Mesendoderm (in vitro differentiated cells): Measurements from ENCODE around the gene ARL15.

Experiments used
- DNase-seq: peaks from one replicate; pipeline ENCODE4 v3.0.0; 2013
- H2AK5ac ChIP-seq: 2 replicates; pipeline ENCODE4 v1.6.1; 2013; ENCODE audit warnings: low read length, inconsistent platforms
- H2BK120ac ChIP-seq: 2 replicates; pipeline ENCODE4 v1.6.1; 2013; ENCODE audit warnings: low read depth, mild to moderate bottlenecking, low read length, moderate library complexity, mixed read lengths
- H2BK15ac ChIP-seq: replicated peaks from 2 replicates; pipeline ENCODE4 v1.6.1; 2013; ENCODE audit warnings: low read depth, mild to moderate bottlenecking, moderate library complexity
- H2BK5ac ChIP-seq: 2 replicates; pipeline ENCODE4 v1.6.1; 2013; ENCODE audit warnings: low read length, inconsistent platforms
- H3K18ac ChIP-seq: 2 replicates; pipeline ENCODE4 v1.6.1; 2013; ENCODE audit warnings: mild to moderate bottlenecking, low read length, mixed read lengths
- H3K23ac ChIP-seq: one replicate; pipeline ENCODE4 v1.6.1; 2013; ENCODE audit warnings: low read length
- H3K27ac ChIP-seq: 2 replicates; pipeline ENCODE4 v1.5.1; 2013; ENCODE audit warnings: low read depth, mild to moderate bottlenecking, inconsistent platforms, low read length, moderate library complexity
- H3K27me3 ChIP-seq: 2 replicates; pipeline ENCODE4 v1.6.1; 2013; ENCODE audit warnings: low read length, control low read depth, mild to moderate bottlenecking, inconsistent platforms; ENCODE audit not compliant: insufficient read depth, poor library complexity
- H3K36me3 ChIP-seq: 2 replicates; pipeline ENCODE4 v1.6.1; 2013; ENCODE audit warnings: low read length, inconsistent platforms; ENCODE audit not compliant: control insufficient read depth, insufficient read depth
- H3K4ac ChIP-seq: one replicate; pipeline ENCODE4 v1.6.1; 2013; ENCODE audit warnings: low read depth, mild to moderate bottlenecking, low read length, moderate library complexity
- H3K4me1 ChIP-seq: 2 replicates; pipeline ENCODE4 v1.6.1; 2013; ENCODE audit warnings: low read depth, low read length, inconsistent platforms; ENCODE audit not compliant: control insufficient read depth
- H3K4me2 ChIP-seq: 2 replicates; pipeline ENCODE4 v1.6.1; 2013; ENCODE audit warnings: low read length
- H3K4me3 ChIP-seq: 2 replicates; pipeline ENCODE4 v1.5.1; 2013; ENCODE audit warnings: mild to moderate bottlenecking, low read length
- H3K56ac ChIP-seq: one replicate; pipeline ENCODE4 v1.6.1; 2013; ENCODE audit warnings: low read length
- H3K79me1 ChIP-seq: 2 replicates; pipeline ENCODE4 v1.6.1; 2013; ENCODE audit warnings: low read length, inconsistent platforms
- H3K79me2 ChIP-seq: 2 replicates; pipeline ENCODE4 v1.6.1; 2013; ENCODE audit warnings: mild to moderate bottlenecking, low read length; ENCODE audit not compliant: control insufficient read depth, insufficient read depth
- H3K9ac ChIP-seq: 2 replicates; pipeline ENCODE4 v1.6.1; 2013; ENCODE audit warnings: low read length, inconsistent platforms
- H4K5ac ChIP-seq: one replicate; pipeline ENCODE4 v1.6.1; 2013; ENCODE audit warnings: low read length
- H4K8ac ChIP-seq: one replicate; pipeline ENCODE4 v1.6.1; 2013; ENCODE audit warnings: low read depth, mild to moderate bottlenecking, control low read depth, low read length, moderate library complexity
- WGBS: extraction: QIAGEN DNeasy Blood & Tissue Kit; methylation state at CpG from one replicate; pipeline ENCODE4 v1.1.7; 2013; ENCODE audit warnings: low lambda C conversion rate, missing lambda C conversion rate; ENCODE audit not compliant: insufficient coverage; ENCODE audit errors: extremely low coverage; 5-methylcytosine and 5-hydroxymethylcytosine counted together

Gene ARL15

GRCh38 chr5:54323495-54323894, 13.1 kb upstream of the ARL15 start:
- no peak overlapping the region for H2BK15ac ChIP-seq
- no peak overlapping the region for H4K8ac ChIP-seq
- H3K9ac ChIP-seq, result no peak overlapping the region
- no peak overlapping the region for H4K5ac ChIP-seq
- no peak overlapping the region for H3K56ac ChIP-seq
- no peaks in the 10 kb centered on the region for H3K79me2 ChIP-seq
- no peaks in the 10 kb centered on the region for H3K4me1 ChIP-seq
- no peak overlapping the region for H3K23ac ChIP-seq
- H3K27ac ChIP-seq, result no peak overlapping the region
- no peak overlapping the region for H3K18ac ChIP-seq
- no peak overlapping the region for H2BK120ac ChIP-seq
- H2BK5ac ChIP-seq, result no peak overlapping the region
- no peak overlapping the region for H2AK5ac ChIP-seq
- no peaks in the 10 kb centered on the region for H3K27me3 ChIP-seq
- no peak overlapping the region for H3K4me3 ChIP-seq
- H3K79me1 ChIP-seq, result no peaks in the 10 kb centered on the region
- H3K4me2 ChIP-seq, result no peak overlapping the region
- H3K4ac ChIP-seq, result no peak overlapping the region
- DNase-seq, result no peak
- no peaks in the 10 kb centered on the region for H3K36me3 ChIP-seq
- WGBS, result no CpG with 5 or more reads among the region's 2 CpGs

- Histone ChIP-seq H3K56ac (no peak overlapping the region), H3K4me1 (no peaks in the 10 kb centered on the region), H4K5ac (no peak overlapping the region), H2AK5ac (no peak overlapping the region), H3K9ac (no peak overlapping the region), H4K8ac (no peak overlapping the region), H3K27ac (no peak overlapping the region), H2BK120ac (no peak overlapping the region), H3K4me2 (no peak overlapping the region), H3K79me1 (no peaks in the 10 kb centered on the region), H2BK15ac (no peak overlapping the region), H3K18ac (no peak overlapping the region), H3K4me3 (no peak overlapping the region), H3K79me2 (no peaks in the 10 kb centered on the region), H3K27me3 (no peaks in the 10 kb centered on the region), H3K4ac (no peak overlapping the region), H2BK5ac (no peak overlapping the region), H3K23ac (no peak overlapping the region), H3K36me3 (no peaks in the 10 kb centered on the region)
- no CpG with 5 or more reads among the region's 1 CpG for WGBS
- no peak for DNase-seq
Observed at GRCh38 chr5:54320256-54320655, 9.9 kb upstream of the ARL15 start.

- Histone ChIP-seq H3K27me3 (no peaks in the 10 kb centered on the region), H3K27ac (no peak overlapping the region), H2AK5ac (no peak overlapping the region), H2BK5ac (no peak overlapping the region), H3K18ac (no peak overlapping the region), H2BK120ac (no peak overlapping the region), H3K36me3 (no peaks in the 10 kb centered on the region), H4K8ac (no peak overlapping the region), H3K56ac (no peak overlapping the region), H4K5ac (no peak overlapping the region), H3K23ac (no peak overlapping the region), H2BK15ac (no peak overlapping the region), H3K4me2 (no peak overlapping the region), H3K4ac (no peak overlapping the region), H3K4me3 (no peak overlapping the region), H3K79me2 (no peaks in the 10 kb centered on the region), H3K9ac (no peak overlapping the region), H3K4me1 (no peaks in the 10 kb centered on the region), H3K79me1 (no peaks in the 10 kb centered on the region)
- DNase-seq, result no peak
- WGBS, result no CpG with 5 or more reads among the region's 5 CpGs
Observed at GRCh38 chr5:54317511-54318260, 7.3 kb upstream of the ARL15 start.

DNA sequence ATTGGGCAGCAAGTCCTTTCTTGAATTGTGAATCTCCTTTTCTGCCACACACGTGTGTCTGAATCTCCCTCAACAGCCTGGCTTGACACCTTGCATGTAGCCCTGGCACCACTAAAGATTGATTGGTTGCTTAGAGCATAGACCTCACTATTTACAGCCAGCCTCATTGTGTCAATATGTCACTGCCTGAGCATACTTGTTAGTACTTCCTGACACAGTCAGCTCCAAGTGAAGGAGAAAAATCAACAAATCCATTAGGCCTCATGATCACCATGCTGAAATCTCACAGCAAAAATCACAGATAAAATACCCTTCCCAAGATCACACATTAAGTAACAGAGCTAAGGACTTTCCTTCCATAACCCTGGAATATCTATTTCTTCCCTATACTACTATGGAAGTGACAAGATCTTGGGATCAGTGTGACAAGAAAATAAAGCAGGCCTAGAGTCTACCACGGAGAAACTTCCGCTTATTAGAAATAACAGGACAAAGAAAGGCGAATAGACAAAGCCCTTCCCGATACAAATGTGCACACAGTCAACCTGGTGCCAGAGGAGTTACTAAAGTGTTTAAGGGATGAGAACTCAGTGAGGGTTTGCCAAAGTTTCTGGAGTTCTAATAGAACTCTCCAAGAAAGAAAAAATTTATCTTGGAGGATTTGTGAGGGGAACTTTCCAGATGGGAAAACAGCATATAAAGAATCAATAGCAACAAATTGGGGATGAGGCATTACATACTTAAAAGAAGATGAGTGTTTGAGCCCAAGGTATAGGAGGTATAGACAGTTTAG, 5.6 kb upstream of the ARL15 start:
- H2BK5ac ChIP-seq, result no peak overlapping the region
- DNase-seq, result no peak
- no peaks in the 10 kb centered on the region for H3K27me3 ChIP-seq
- no peak overlapping the region for H4K5ac ChIP-seq
- H3K4me1 ChIP-seq, result no peaks in the 10 kb centered on the region
- H3K79me1 ChIP-seq, result no peaks in the 10 kb centered on the region
- H3K79me2 ChIP-seq, result no peaks in the 10 kb centered on the region
- H3K27ac ChIP-seq, result no peak overlapping the region
- H3K18ac ChIP-seq, result no peak overlapping the region
- no peak overlapping the region for H2BK15ac ChIP-seq
- H4K8ac ChIP-seq, result no peak overlapping the region
- H3K36me3 ChIP-seq, result no peaks in the 10 kb centered on the region
- H3K4me3 ChIP-seq, result no peak overlapping the region
- no CpG with 5 or more reads among the region's 5 CpGs for WGBS
- no peak overlapping the region for H3K23ac ChIP-seq
- H3K9ac ChIP-seq, result no peak overlapping the region
- H3K56ac ChIP-seq, result no peak overlapping the region
- no peak overlapping the region for H2BK120ac ChIP-seq
- no peak overlapping the region for H3K4me2 ChIP-seq
- H2AK5ac ChIP-seq, result no peak overlapping the region
- no peak overlapping the region for H3K4ac ChIP-seq

DNA sequence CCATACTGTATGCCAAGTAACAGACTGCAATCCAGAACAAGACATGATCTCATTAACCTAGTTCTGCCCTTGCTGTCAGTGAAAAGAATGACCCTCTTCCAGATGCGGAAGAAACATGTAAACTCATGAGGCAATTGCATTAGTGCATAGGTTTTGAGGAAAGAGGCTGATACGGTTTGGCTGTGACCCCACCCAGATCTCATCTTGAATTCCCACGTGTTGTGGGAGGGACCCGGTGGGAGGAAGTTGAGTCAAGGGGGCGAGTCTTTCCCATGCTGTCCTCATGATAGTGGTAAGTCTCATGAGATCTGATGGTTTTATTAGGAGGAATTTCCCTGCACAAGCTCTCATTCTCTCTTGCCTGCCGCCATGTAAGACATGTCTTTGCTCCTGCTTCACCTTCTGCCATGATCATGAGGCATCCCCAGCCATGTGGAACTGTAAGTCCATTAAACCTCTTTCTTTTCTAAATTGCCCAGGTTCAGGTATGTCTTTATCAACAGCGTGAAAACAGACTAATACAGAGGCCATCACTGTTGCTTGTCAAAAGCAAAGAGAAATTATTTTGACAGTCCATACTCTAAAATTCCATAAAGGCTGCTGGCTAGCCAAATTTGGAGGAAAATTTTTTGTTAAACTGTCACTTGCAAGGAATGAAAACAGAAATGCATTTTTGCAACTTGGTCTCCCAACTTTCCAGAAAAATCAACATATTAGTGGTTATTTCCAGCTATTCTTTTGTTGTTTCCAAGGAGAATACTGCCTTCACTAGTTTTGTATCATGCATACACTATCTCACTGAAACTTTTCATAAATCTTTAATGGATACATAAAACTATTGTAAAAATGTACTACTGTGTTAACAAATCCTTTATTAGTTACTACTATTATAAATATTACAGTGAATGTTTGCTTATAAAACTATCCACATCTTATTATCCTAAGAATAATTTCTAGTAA, 3.2 kb upstream of the ARL15 start:
- Histone ChIP-seq H3K79me1 (peaks cover 6% of the 10 kb centered on the region), H3K4me2 (no peak overlapping the region), H3K23ac (no peak overlapping the region), H2BK120ac (no peak overlapping the region), H3K18ac (no peak overlapping the region), H3K4ac (no peak overlapping the region), H4K8ac (no peak overlapping the region), H3K27ac (no peak overlapping the region), H2AK5ac (no peak overlapping the region), H2BK15ac (no peak overlapping the region), H3K4me1 (peaks cover 2% of the 10 kb centered on the region), H4K5ac (no peak overlapping the region), H3K27me3 (no peaks in the 10 kb centered on the region), H3K36me3 (no peaks in the 10 kb centered on the region), H3K56ac (no peak overlapping the region), H3K4me3 (no peak overlapping the region), H3K9ac (no peak overlapping the region), H2BK5ac (no peak overlapping the region), H3K79me2 (peaks cover 8% of the 10 kb centered on the region)
- WGBS, result no CpG with 5 or more reads among the region's 7 CpGs
- no peak for DNase-seq
